GM12878 (cell line): ENCODE results near the gene SOX18. TPM values are rescaled to one million over a fixed set of nuclear protein-coding genes. Genes with fewer than 3 reads are reported as not detected.

Experiments
- ATAC-seq: fragments of 200-7000 bp; cut with Tn5 transposase; 3 replicates; pipeline ENCODE4 v1.9.1; 2020; ENCODE audit warnings: mild to moderate bottlenecking, moderate library complexity
- BruUV-seq: library from RNA; stranded (reverse); fragments of 400-500 nt; replicated peaks from 2 replicates; lab custom pipeline; 2021; lab: Mats Ljungman, UMichigan
- CTCF ChIA-PET: fragments of 300-600 bp; sonication (Branson Sonifier 250); formaldehyde crosslinking; extraction: SDS; loops from one replicate; lab custom pipeline; 2021; ENCODE audit warnings: inconsistent platforms; lab: Yijun Ruan, JAX
- POLR2A ChIA-PET: fragments of 350-600 bp; formaldehyde crosslinking; extraction: SDS; loops from one replicate; lab custom pipeline; 2021; ENCODE audit warnings: inconsistent platforms; lab: Charles Lee
- RAD21 ChIA-PET: fragments of 300-600 bp; sonication (Branson Sonifier 250); formaldehyde crosslinking; loops from one replicate; lab custom pipeline; 2023; ENCODE audit warnings: antibody characterized with exemption; ENCODE audit not compliant: unreplicated experiment; lab: Charles Lee
- SMC1A ChIA-PET: fragments of 300-600 bp; sonication (Branson Sonifier 250); formaldehyde crosslinking; loops from one replicate; lab custom pipeline; 2023; ENCODE audit not compliant: unreplicated experiment, uncharacterized antibody; lab: Charles Lee
- DNase-seq: peaks from one replicate; pipeline ENCODE4 v3.0.0-alpha.2; 2011; ENCODE audit warnings: low read depth, low spot score
- FAIRE-seq: peaks from 3 replicates; lab custom pipeline; 2011; peaks lifted over from hg19 to GRCh38; lab: Jason Lieb, UNC
- H2AFZ ChIP-seq: 2 replicates; pipeline ENCODE4 v1.6.0; 2011; ENCODE audit warnings: low read depth, low read length, control low read depth; ENCODE audit not compliant: control insufficient read depth
- H3K27ac ChIP-seq: 2 replicates; pipeline ENCODE4 v1.5.1; 2011; ENCODE audit warnings: control low read depth; ENCODE audit not compliant: control insufficient read depth, insufficient read depth
- H3K27me3 ChIP-seq, 2 experiments: replicated peaks in 1 of 2; 2 replicates each; pipeline versions ENCODE4 v1.6.0 to v1.6.1; 2011; ENCODE audit warnings: low read length in 1 of 2; ENCODE audit not compliant: control insufficient read depth in 2 of 2, insufficient read depth in 2 of 2
- H3K36me3 ChIP-seq, 2 experiments: 2 replicates each; pipeline ENCODE4 v1.5.1; 2011; ENCODE audit warnings: low read length in 1 of 2; ENCODE audit not compliant: control insufficient read depth in 2 of 2, insufficient read depth in 2 of 2
- H3K4me1 ChIP-seq: 2 replicates; pipeline ENCODE4 v1.6.1; 2011; ENCODE audit warnings: mild to moderate bottlenecking, low read length, moderate library complexity, mixed read lengths; ENCODE audit not compliant: control insufficient read depth, insufficient read depth
- H3K4me2 ChIP-seq: 2 replicates; pipeline ENCODE4 v1.6.0; 2011; ENCODE audit warnings: control low read depth; ENCODE audit not compliant: control insufficient read depth, insufficient read depth
- H3K4me3 ChIP-seq: fragments of 200-600 bp; sonication (generic); 2 replicates; pipeline ENCODE4 v1.5.1; 2016
- H3K79me2 ChIP-seq: 2 replicates; pipeline ENCODE4 v1.6.0; 2011; ENCODE audit warnings: low read length; ENCODE audit not compliant: control insufficient read depth, insufficient read depth
- H3K9ac ChIP-seq: 2 replicates; pipeline ENCODE4 v1.8.0; 2011; ENCODE audit warnings: low read length, control low read depth, mixed read lengths; ENCODE audit not compliant: control insufficient read depth, insufficient read depth
- H3K9me3 ChIP-seq: replicated peaks from 3 replicates; pipeline ENCODE4 v1.5.1; 2011; ENCODE audit warnings: mild to moderate bottlenecking, low read length; ENCODE audit not compliant: control insufficient read depth, insufficient read depth
- H4K20me1 ChIP-seq: 2 replicates; pipeline ENCODE4 v1.6.0; 2011; ENCODE audit not compliant: control insufficient read depth, insufficient read depth
- ASH2L ChIP-seq: fragments of 300-600, 200-600 bp; sonication (generic); IDR thresholded peaks from 2 replicates; pipeline ENCODE4 v1.6.1; 2017; ENCODE audit warnings: low read depth, mild to moderate bottlenecking, borderline replicate concordance
- CBFB ChIP-seq: IDR thresholded peaks from 2 replicates; pipeline ENCODE4 v1.6.1; 2016; ENCODE audit warnings: antibody characterized with exemption, low read depth
- CHD1 ChIP-seq: IDR thresholded peaks from 2 replicates; pipeline ENCODE4 v1.6.1; 2012; ENCODE audit warnings: low read depth, low read length, improper control_type of control experiment
- GABPA ChIP-seq: IDR thresholded peaks from 2 replicates; pipeline ENCODE4 v1.6.1; 2014; ENCODE audit warnings: antibody characterized with exemption, low read depth, mild to moderate bottlenecking, inconsistent platforms
- IRF4 ChIP-seq: IDR thresholded peaks from 2 replicates; pipeline ENCODE4 v1.6.1; 2011; ENCODE audit warnings: low read depth, low read length
- KAT2A ChIP-seq: conservative IDR thresholded peaks from 2 replicates; pipeline ENCODE4 v1.6.1; 2011; ENCODE audit warnings: low read depth, low read length; ENCODE audit not compliant: control insufficient read depth
- MEF2B ChIP-seq: fragments of 450-650 bp; IDR thresholded peaks from 2 replicates; pipeline ENCODE4 v1.6.1; 2018; ENCODE audit warnings: mild to moderate bottlenecking, moderate library complexity; ENCODE audit not compliant: partially characterized antibody, poor library complexity, severe bottlenecking
- MTA2 ChIP-seq: fragments of 450-650 bp; IDR thresholded peaks from 2 replicates; pipeline ENCODE4 v1.6.1; 2016; ENCODE audit warnings: low read depth, mild to moderate bottlenecking, moderate library complexity
- NFYA ChIP-seq: IDR thresholded peaks from 2 replicates; pipeline ENCODE4 v1.6.1; 2011; ENCODE audit warnings: low read depth, mild to moderate bottlenecking, low read length, improper control_type of control experiment, borderline replicate concordance
- NR2C1 ChIP-seq: fragments of 450-650 bp; IDR thresholded peaks from 2 replicates; pipeline ENCODE4 v1.6.1; 2017; ENCODE audit warnings: antibody characterized with exemption, mild to moderate bottlenecking, moderate library complexity
- NRF1 ChIP-seq: conservative IDR thresholded peaks from 2 replicates; pipeline ENCODE4 v1.6.1; 2011; ENCODE audit warnings: mild to moderate bottlenecking, low read depth, low read length, improper control_type of control experiment
- POLR2A ChIP-seq: IDR thresholded peaks from 2 replicates; pipeline ENCODE4 v1.6.1; 2011; ENCODE audit warnings: low read depth, mild to moderate bottlenecking, low read length
- POLR2AphosphoS2 ChIP-seq: IDR thresholded peaks from 2 replicates; pipeline ENCODE4 v1.6.1; 2011; ENCODE audit warnings: low read depth, mild to moderate bottlenecking, low read length, improper control_type of control experiment, moderate library complexity
- SIN3A ChIP-seq: IDR thresholded peaks from 2 replicates; pipeline ENCODE4 v1.6.1; 2012; ENCODE audit warnings: low read depth, low read length, improper control_type of control experiment
- SREBF1 ChIP-seq: IDR thresholded peaks from 2 replicates; pipeline ENCODE4 v1.6.1; 2012; ENCODE audit warnings: mild to moderate bottlenecking, low read length
- TAF1 ChIP-seq: IDR thresholded peaks from 2 replicates; pipeline ENCODE4 v1.6.1; 2011; ENCODE audit warnings: mild to moderate bottlenecking, low read depth, low read length, borderline replicate concordance
- TBL1XR1 ChIP-seq: IDR thresholded peaks from 2 replicates; pipeline ENCODE4 v1.6.1; 2012; ENCODE audit warnings: low read depth, low read length, improper control_type of control experiment
- WGBS: methylation state at CpG from one replicate; pipeline ENCODE4 v1.1.6; 2016; ENCODE audit warnings: low lambda C conversion rate; ENCODE audit not compliant: insufficient replicate concordance, insufficient coverage; ENCODE audit errors: missing lambda C conversion rate; 5-methylcytosine and 5-hydroxymethylcytosine counted together
- in situ Hi-C: fragments of 300-500 bp; cut with MboI; formaldehyde crosslinking; loops from 9 replicates; pipeline ENCODE4 v1.14.3; 2018; ENCODE audit warnings: mixed read lengths
- intact Hi-C: fragments of 100-400 bp; cut with micrococcal nuclease; formaldehyde crosslinking; loops from one replicate; pipeline ENCODE4 v1.14.2; 2022; ENCODE audit not compliant: unreplicated experiment
- polyA plus RNA-seq, 11 experiments: library from polyadenylated mRNA; depleted of rRNA in 4 of 11; unstranded in 6 of 11; stranded (reverse) in 5 of 11; fragments of >200 nt; fragmentation: Nextera tagmentation in 4 of 11; fragmentation: Illumina TruSeq in 1 of 11; extraction: Ambion mirVana in 4 of 11; extraction: Trizol in 1 of 11; gene quantifications; 1 replicate in 1 of 11; 2 replicates in 10 of 11; pipeline versions ENCODE4 v1.2.1 to v1.2.3, GENCODE V29; 2011 to 2016; ENCODE audit warnings: inconsistent platforms in 2 of 11, missing spikeins in 2 of 11, low read depth in 1 of 11
- total RNA-seq, 4 experiments: library from RNA; depleted of rRNA in 3 of 4; stranded (reverse); fragments of >200 nt in 3 of 4; fragmentation: Illumina TruSeq in 1 of 4; extraction: Trizol in 1 of 4; gene quantifications; 2 replicates each; pipeline versions ENCODE4 v1.2.1 to v1.2.3, GENCODE V29; 2013 to 2021

The SOX18 gene
- total and polyA plus RNA-seq, 10 of the 15 experiments (the other 5 are each of a cell fraction or from before 2014, with no cell fraction given), result 0.05 to 5.6 (median 0.28) TPM; not detected in 3

GRCh38 chr20:64027981-64028685, 21.3 kb downstream of the SOX18 start:
- FAIRE-seq, result no peak
- H3K27me3 ChIP-seq, result no peaks in the 10 kb centered on the region
- H3K27ac ChIP-seq, result no peak overlapping the region
- DNase-seq, result no peak
- no peak overlapping the region for H3K4me3 ChIP-seq
- intact Hi-C loops, result no loop called here
- H2AFZ ChIP-seq, result no peak overlapping the region
- H3K79me2 ChIP-seq, result no peaks in the 10 kb centered on the region
- no TSS peak for BruUV-seq
- no peak overlapping the region for H3K9ac ChIP-seq
- H3K36me3 ChIP-seq, result peaks cover 48 to 59% of the 10 kb centered on the region in 2 experiments
- in situ Hi-C loops, result no loop called here
- CTCF ChIA-PET, result interaction anchor here (0.6 to 1.4 kb wide), 2 partner anchors 11 to 36 kb away, joined by 4 read pairs; no protein-coding TSS in a partner anchor
- no peaks in the 10 kb centered on the region for H4K20me1 ChIP-seq
- POLR2A ChIA-PET, result no interaction called here
- H3K4me1 ChIP-seq, result no peaks in the 10 kb centered on the region
- H3K4me2 ChIP-seq, result no peak overlapping the region
- 91% methylated on average over 24 of the region's 24 CpGs for WGBS
- RAD21 ChIA-PET, result no interaction called here
- no peaks in the 10 kb centered on the region for H3K9me3 ChIP-seq
- no peak for ATAC-seq
- TF ChIP-seq ASH2L (no peak), POLR2A (peak; percentile 58; the same call in 1 of the 2 replicates)
- SMC1A ChIA-PET, result no interaction called here

- FAIRE-seq (no peak), DNase-seq (no peak), ATAC-seq (no peak)
- Histone ChIP-seq H3K79me2 (no peaks in the 10 kb centered on the region), H3K36me3 (peaks cover 61 to 65% of the 10 kb centered on the region in 2 experiments), H3K27ac (no peak overlapping the region), H3K27me3 (no peaks in the 10 kb centered on the region), H3K9ac (no peak overlapping the region), H4K20me1 (no peaks in the 10 kb centered on the region), H3K4me3 (no peak overlapping the region), H3K9me3 (no peaks in the 10 kb centered on the region), H3K4me1 (no peaks in the 10 kb centered on the region), H3K4me2 (no peak overlapping the region), H2AFZ (no peak overlapping the region)
- POLR2A ChIA-PET, result no interaction called here
- SMC1A ChIA-PET, result no interaction called here
- CTCF ChIA-PET, result interaction anchor here (1.3 kb wide), 1 partner anchor 13 kb away, joined by 3 read pairs; no protein-coding TSS in a partner anchor
- in situ Hi-C loops, result no loop called here
- over 99% methylated on average over 29 of the region's 29 CpGs for WGBS
- no TSS peak for BruUV-seq
- intact Hi-C loops, result no loop called here
- RAD21 ChIA-PET, result no interaction called here
- TF ChIP-seq TAF1 (no peak), GABPA (no peak), POLR2AphosphoS2 (no peak), MTA2 (no peak), KAT2A (no peak), MEF2B (no peak), TBL1XR1 (no peak), NRF1 (no peak), CHD1 (no peak), IRF4 (no peak), SIN3A (no peak), NR2C1 (no peak), SREBF1 (no peak), NFYA (no peak), CBFB (no peak)
Measured at GRCh38 chr20:64025826-64026412, 23.5 kb downstream of the SOX18 start.
